H1 (cell line): Measurements from ENCODE around the gene ARHGEF28.

Experiments
- CTCF ChIP-seq, 3 experiments: IDR thresholded peaks; 1 replicate in 2 of 3; 2 replicates in 1 of 3; pipeline versions ENCODE4 v1.5.1 to v1.6.1; 2011; ENCODE audit warnings: low read length in 3 of 3, mild to moderate bottlenecking in 3 of 3, inconsistent platforms in 2 of 3, low read depth in 1 of 3, moderate library complexity in 1 of 3; ENCODE audit not compliant: insufficient read depth in 1 of 3; ENCODE audit errors: control extremely low read depth in 1 of 3
- EGR1 ChIP-seq: IDR thresholded peaks from 2 replicates; pipeline ENCODE4 v1.6.1; 2011; ENCODE audit warnings: low read depth, low read length, borderline replicate concordance
- TF ChIP-seq, protein P1 (sequence below): IDR thresholded peaks from 2 replicates; pipeline ENCODE4 v1.6.1; 2011; ENCODE audit warnings: low read length, improper control_type of control experiment
- TF ChIP-seq, protein P2 (sequence below): IDR thresholded peaks from 2 replicates; pipeline ENCODE4 v1.6.1; 2012; ENCODE audit warnings: inconsistent platforms

GRCh38 chr5:73895471-73895870 lies 269.5 kb downstream of the ARHGEF28 start:
- TF ChIP-seq, protein P1, sequence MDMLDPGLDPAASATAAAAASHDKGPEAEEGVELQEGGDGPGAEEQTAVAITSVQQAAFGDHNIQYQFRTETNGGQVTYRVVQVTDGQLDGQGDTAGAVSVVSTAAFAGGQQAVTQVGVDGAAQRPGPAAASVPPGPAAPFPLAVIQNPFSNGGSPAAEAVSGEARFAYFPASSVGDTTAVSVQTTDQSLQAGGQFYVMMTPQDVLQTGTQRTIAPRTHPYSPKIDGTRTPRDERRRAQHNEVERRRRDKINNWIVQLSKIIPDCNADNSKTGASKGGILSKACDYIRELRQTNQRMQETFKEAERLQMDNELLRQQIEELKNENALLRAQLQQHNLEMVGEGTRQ = no peak
- TF ChIP-seq, protein P2, sequence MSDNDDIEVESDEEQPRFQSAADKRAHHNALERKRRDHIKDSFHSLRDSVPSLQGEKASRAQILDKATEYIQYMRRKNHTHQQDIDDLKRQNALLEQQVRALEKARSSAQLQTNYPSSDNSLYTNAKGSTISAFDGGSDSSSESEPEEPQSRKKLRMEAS = no peak
- no peak for TF ChIP-seq CTCF (IDR thresholded peaks at IDR 0.05; ENCODE audit: control extremely low read depth in 1 of 3, insufficient read depth in 1 of 3, low read depth in 1 of 3, low read length in 3 of 3)
- no peak for TF ChIP-seq EGR1
